ENCODE results near the gene GARRE1.
A peak's percentile ranks its signal among the peaks of the same experiment; 100 is the strongest.
"Not testable (repeated sequence)": the region's sequence is repeated elsewhere in the genome, so short reads cannot be mapped to it uniquely, and the experiment has no call there.

Gene GARRE1

GRCh38 chr19:34232566-34233481 lies 21.5 kb upstream of the GARRE1 start:
- DNase-seq, result no peak

DNA sequence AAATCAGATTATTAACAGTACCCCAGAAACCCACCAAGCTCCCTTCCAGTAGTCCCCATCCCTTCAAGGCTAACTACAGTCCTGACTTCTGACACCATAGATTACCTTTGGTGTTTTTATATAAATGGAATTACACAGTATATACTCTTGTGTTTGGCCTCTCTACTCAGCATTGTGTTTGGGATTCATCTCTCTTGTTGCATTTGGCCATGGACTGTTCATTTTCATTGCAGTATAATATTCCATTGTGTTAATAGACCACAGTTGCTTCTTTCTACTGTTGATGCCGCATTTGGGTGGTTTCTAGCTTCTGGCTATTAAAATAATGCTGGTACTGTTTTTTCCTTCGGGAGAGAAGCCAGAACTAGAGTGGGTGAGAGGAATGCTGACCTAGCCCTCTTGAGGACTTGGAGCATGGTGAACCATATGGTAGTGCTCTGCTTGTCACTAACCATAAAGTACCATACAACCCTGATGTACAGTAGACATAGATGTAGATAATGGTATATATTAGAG lies 18.9 kb upstream of the GARRE1 start:
- no peak for DNase-seq

DNA sequence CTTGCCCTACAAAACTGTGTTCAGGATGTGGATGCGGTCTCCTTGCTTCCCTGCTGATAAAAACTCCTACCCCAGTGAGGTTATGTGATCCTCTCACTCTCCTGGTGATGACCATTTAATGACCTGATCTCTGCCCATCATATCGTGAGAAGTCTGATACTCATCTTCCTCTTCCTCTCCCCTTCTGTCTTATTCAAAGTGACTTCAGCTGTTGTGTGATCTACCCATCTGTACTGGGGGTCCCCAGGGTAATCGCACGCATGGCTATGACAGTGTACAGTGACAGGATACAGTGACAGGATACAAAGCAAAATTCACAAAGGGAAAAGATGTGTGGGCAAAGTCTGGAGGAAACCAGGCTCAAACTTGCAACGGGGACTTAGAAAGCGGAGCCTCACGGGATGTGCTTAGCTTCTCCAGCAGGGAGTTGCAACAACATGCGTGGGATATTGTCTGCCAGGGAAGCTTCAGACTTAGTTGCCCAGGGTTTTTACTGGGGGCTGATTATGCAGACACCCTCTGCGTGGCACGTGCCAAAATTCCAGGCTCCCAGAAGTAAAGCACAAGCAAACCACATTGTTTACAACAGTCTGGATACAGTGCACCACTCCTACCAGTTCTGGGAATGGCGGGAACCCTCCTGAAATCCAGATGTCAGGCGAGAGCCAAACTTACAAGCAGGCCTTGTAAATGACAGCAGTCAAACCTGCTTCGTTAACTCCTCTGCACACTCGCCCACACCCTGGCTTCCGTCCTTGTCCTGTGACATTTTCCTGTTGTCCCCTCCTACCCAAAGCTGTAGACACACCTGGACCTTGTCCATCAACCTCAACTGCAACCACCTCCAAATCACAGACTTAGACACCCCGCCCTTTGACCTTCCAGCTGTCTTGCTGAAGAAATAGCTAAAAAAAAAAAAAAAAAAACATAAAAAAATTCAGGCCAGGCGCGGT lies 18.0 kb upstream of the GARRE1 start:
- DNase-seq, result no peak

DNA sequence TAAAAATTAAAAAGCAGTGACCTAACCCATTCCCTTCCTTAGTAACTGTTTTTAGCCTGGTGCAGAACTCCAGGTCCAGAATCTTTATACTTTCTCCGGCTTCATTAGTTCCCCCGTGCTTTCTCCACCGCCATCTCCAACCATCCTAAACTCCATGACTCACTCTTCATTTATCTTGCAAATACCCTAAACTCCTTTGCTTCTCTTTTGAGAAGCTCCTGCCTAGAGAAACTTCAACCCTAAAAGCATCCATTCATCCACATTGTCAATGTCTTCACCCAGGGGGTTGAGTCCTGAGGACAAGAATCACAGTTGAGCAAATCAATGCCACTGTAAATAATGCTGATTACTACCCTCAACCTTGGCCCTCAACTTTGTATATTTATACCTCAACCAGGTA lies 17.1 kb upstream of the GARRE1 start:
- DNase-seq, result no peak

- no peak for DNase-seq
Observed at GRCh38 chr19:34237939-34238338, 16.4 kb upstream of the GARRE1 start.

- DNase-seq, result no peak
Observed at GRCh38 chr19:34241513-34242337, 12.6 kb upstream of the GARRE1 start.

GRCh38 chr19:34243138-34243875 lies 11.0 kb upstream of the GARRE1 start:
- DNase-seq, result not testable (repeated sequence)

- DNase-seq, result no peak
Observed at GRCh38 chr19:34243876-34244578, 10.3 kb upstream of the GARRE1 start.

- no peak for DNase-seq
Observed at GRCh38 chr19:34244611-34245299, 9.6 kb upstream of the GARRE1 start.

- no peak for DNase-seq
Observed at GRCh38 chr19:34246340-34246739, 8.0 kb upstream of the GARRE1 start.

GRCh38 chr19:34248941-34249340 lies 5.4 kb upstream of the GARRE1 start:
- DNase-seq, result no peak

DNA sequence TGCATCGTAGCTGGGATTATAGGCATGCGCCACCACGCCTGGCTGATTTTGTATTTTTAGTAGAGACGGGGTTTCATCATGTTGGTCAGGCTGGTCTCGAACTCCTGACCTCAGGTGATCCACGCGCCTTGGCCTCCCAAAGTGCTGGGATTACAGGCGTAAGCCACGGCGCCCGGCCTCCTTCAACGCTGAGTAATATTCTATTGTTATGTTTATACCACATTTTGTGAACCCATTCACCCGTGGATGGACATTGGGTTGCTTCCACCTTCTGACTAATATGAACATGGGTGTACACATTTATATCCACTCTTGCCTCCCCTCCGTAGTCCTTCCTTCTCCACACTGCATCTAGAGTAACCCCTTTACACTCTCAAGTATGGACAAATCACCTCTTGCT lies 1.2 kb upstream of the GARRE1 start:
- not testable (repeated sequence) for DNase-seq

GRCh38 chr19:34253681-34254045 lies 691 bp upstream of the GARRE1 start:
- DNase-seq, result not testable (repeated sequence)

GRCh38 chr19:34254698-34255432 lies 511 bp downstream of the GARRE1 start:
- peak; percentile 42 for DNase-seq

GRCh38 chr19:34255546-34255945 lies 1.2 kb downstream of the GARRE1 start:
- DNase-seq, result no peak

GRCh38 chr19:34256835-34257558 lies 2.6 kb downstream of the GARRE1 start:
- no peak for DNase-seq

DNA sequence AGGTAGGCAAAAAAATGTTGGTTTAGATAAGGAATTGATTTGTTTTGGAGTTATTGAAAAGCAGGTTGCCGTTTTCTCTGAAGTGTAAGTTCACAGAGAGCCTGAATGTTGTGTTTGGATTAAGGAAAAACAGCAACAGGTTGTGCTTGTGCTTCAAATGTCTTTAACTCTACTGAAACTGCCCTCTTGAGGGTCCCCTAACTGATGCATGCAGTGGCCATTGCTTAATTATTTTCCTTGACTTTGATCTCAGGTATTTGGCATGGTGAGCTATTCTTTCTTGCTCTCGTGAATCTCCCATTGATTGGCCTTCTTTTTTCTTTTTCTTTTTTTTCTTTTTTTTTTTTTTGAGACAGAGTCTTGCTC lies 3.2 kb downstream of the GARRE1 start:
- DNase-seq, result no peak

- no peak for DNase-seq
Observed at GRCh38 chr19:34259367-34260095, 5.2 kb downstream of the GARRE1 start.
